OCI-LY7 (cell line): Measurements from ENCODE around the gene TMEM190. TPM values are rescaled to one million over a fixed set of nuclear protein-coding genes. Genes with fewer than 3 reads are reported as not detected.

Experiments
- BruUV-seq: library from RNA; stranded (reverse); fragments of 400-500 nt; replicated peaks from 2 replicates; lab custom pipeline; 2021; lab: Mats Ljungman, UMichigan
- CTCF ChIA-PET: fragments of 300-600 bp; sonication (Branson Sonifier 250); formaldehyde crosslinking; loops from one replicate; lab custom pipeline; 2022; ENCODE audit warnings: antibody characterized with exemption; ENCODE audit not compliant: unreplicated experiment; lab: Charles Lee
- POLR2A ChIA-PET: fragments of 300-600 bp; sonication (Branson Sonifier 250); formaldehyde crosslinking; loops from one replicate; lab custom pipeline; 2022; ENCODE audit warnings: antibody characterized with exemption; lab: Charles Lee
- DNase-seq: peaks from one replicate; pipeline ENCODE4 v3.0.0-alpha.2; 2015; ENCODE audit warnings: low spot score
- H2AFZ ChIP-seq: fragments of 200-600 bp; sonication (generic), shearing (Covaris generic); 2 replicates; pipeline ENCODE4 v1.6.1; 2014; ENCODE audit warnings: mild to moderate bottlenecking, antibody characterized with exemption, low read length, moderate library complexity
- H3K27ac ChIP-seq: fragments of 200-600 bp; sonication (generic); 2 replicates; pipeline ENCODE4 v1.5.1; 2014; ENCODE audit warnings: mixed run types, low read depth, mild to moderate bottlenecking, moderate library complexity, low read length, inconsistent platforms; ENCODE audit not compliant: poor library complexity, severe bottlenecking
- H3K36me3 ChIP-seq: fragments of 200-600 bp; sonication (generic); 2 replicates; pipeline ENCODE4 v1.6.1; 2014; ENCODE audit warnings: mild to moderate bottlenecking, antibody characterized with exemption, low read length, moderate library complexity, mixed read lengths; ENCODE audit not compliant: insufficient read depth
- H3K4me1 ChIP-seq: fragments of 200-600 bp; sonication (generic); 2 replicates; pipeline ENCODE4 v1.5.1; 2014; ENCODE audit warnings: mild to moderate bottlenecking, low read length; ENCODE audit not compliant: insufficient read depth, poor library complexity, severe bottlenecking
- H3K4me2 ChIP-seq: fragments of 200-600 bp; sonication (generic); 2 replicates; pipeline ENCODE4 v1.6.1; 2014; ENCODE audit warnings: mild to moderate bottlenecking, low read length
- H3K4me3 ChIP-seq: fragments of 200-600 bp; sonication (generic); 2 replicates; pipeline ENCODE4 v1.5.1; 2014; ENCODE audit warnings: mild to moderate bottlenecking, low read depth, low read length; ENCODE audit not compliant: poor library complexity, severe bottlenecking
- H3K79me2 ChIP-seq: fragments of 200-600 bp; sonication (generic); 2 replicates; pipeline ENCODE4 v1.6.1; 2016; ENCODE audit warnings: low read depth, mild to moderate bottlenecking, low read length, moderate library complexity, mixed read lengths; ENCODE audit not compliant: insufficient read depth
- H3K9me2 ChIP-seq: fragments of 200-600 bp; sonication (generic); 2 replicates; pipeline ENCODE4 v1.6.1; 2016; ENCODE audit warnings: mild to moderate bottlenecking, low read length, mixed read lengths; ENCODE audit not compliant: insufficient read depth
- H3K9me3 ChIP-seq: fragments of 200-600 bp; sonication (generic); 2 replicates; pipeline ENCODE4 v1.6.1; 2014; ENCODE audit warnings: mild to moderate bottlenecking, mixed run types, low read length, mixed read lengths
- H4K20me1 ChIP-seq: fragments of 200-600 bp; sonication (generic); 2 replicates; pipeline ENCODE4 v1.6.1; 2014; ENCODE audit warnings: mild to moderate bottlenecking, antibody characterized with exemption, low read length, moderate library complexity, mixed read lengths; ENCODE audit not compliant: insufficient read depth
- EZH2phosphoT487 ChIP-seq: fragments of 200-600 bp; sonication (generic); IDR thresholded peaks from 2 replicates; pipeline ENCODE4 v1.6.1; 2018; ENCODE audit warnings: low read depth, borderline replicate concordance, mild to moderate bottlenecking, mixed run types, antibody characterized with exemption, low read length, moderate library complexity, mixed read lengths
- intact Hi-C: fragments of 100-400 bp; cut with micrococcal nuclease; formaldehyde crosslinking; loops from one replicate; pipeline ENCODE4 v1.10.0; 2022; ENCODE audit not compliant: unreplicated experiment
- total RNA-seq, 2 experiments: library from RNA; depleted of rRNA in 1 of 2; stranded (reverse); fragments of >200 nt in 1 of 2; shearing (Covaris generic) in 1 of 2; gene quantifications; 2 replicates each; pipeline ENCODE4 v1.2.3, GENCODE V29; 2014 to 2022
- TF ChIP-seq, protein P1 (sequence below): fragments of 200-600 bp; sonication (generic); conservative IDR thresholded peaks from 2 replicates; pipeline ENCODE4 v1.5.1; 2014; ENCODE audit warnings: mild to moderate bottlenecking, antibody characterized with exemption, low read length, moderate library complexity, mixed read lengths

TMEM190 gene
- total RNA-seq, 2 experiments from 2014 or later = not detected

DNA sequence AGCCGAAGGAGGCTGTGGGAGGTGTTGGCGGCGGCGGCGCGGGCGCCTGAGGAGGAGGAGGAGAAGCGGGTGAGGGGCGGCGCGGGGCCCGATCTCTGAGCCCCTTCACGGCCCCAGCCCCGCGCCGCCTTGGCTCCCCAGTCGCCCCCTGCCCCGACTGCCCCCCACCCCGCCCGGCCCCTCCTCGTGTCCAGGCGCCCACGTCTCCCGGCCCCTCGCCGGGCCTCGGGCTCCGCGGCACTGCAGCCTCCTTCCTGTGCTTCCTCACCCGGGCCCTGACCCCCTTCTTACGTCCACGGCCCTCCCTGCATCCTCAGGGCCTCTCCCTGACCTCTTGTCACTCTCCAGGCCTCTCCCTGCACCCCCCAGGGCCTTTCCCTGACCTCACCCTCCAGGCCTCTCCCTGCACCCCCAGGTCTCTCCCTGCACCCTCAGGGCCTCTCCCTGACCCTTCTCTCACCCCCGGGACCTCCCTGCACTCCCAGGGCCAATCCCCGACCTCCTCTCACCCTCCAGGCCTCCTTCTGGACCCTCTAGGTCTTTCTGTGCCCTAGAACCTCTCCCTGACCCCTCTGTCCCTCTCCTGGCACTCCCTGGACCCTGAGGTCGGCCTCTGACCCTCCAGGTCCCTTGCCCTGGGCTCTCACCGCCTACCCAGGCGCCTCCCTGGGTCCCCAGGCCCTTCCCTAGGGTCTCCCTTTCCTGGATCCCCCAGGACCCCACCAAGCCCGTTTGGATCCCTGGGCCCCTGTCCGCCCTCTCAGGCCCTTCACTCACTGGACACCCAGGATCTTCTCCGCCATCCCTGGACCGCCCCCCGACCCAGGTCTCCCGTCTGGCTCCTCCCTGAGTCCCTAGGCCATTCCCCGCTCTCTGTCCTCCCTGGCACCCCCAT lies 36.5 kb upstream of the TMEM190 start:
- Histone ChIP-seq H2AFZ (no peak overlapping the region), H3K4me1 (peaks cover 28% of the 10 kb centered on the region), H3K4me2 (peak overlapping the region; percentile 99), H4K20me1 (no peaks in the 10 kb centered on the region), H3K79me2 (no peaks in the 10 kb centered on the region), H3K9me3 (no peaks in the 10 kb centered on the region), H3K27ac (peak overlapping the region; percentile 53), H3K4me3 (peak overlapping the region; percentile 89), H3K36me3 (no peaks in the 10 kb centered on the region), H3K9me2 (no peaks in the 10 kb centered on the region)
- no peak for TF ChIP-seq EZH2phosphoT487
- TF ChIP-seq, protein P1, sequence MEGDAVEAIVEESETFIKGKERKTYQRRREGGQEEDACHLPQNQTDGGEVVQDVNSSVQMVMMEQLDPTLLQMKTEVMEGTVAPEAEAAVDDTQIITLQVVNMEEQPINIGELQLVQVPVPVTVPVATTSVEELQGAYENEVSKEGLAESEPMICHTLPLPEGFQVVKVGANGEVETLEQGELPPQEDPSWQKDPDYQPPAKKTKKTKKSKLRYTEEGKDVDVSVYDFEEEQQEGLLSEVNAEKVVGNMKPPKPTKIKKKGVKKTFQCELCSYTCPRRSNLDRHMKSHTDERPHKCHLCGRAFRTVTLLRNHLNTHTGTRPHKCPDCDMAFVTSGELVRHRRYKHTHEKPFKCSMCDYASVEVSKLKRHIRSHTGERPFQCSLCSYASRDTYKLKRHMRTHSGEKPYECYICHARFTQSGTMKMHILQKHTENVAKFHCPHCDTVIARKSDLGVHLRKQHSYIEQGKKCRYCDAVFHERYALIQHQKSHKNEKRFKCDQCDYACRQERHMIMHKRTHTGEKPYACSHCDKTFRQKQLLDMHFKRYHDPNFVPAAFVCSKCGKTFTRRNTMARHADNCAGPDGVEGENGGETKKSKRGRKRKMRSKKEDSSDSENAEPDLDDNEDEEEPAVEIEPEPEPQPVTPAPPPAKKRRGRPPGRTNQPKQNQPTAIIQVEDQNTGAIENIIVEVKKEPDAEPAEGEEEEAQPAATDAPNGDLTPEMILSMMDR = no peak
- no TSS peak for BruUV-seq
- intact Hi-C loops = loop anchor here (2.0 to 5.0 kb wide), 2 partner anchors 29 to 38 kb away; no protein-coding TSS in a partner anchor
- ChIA-PET CTCF (interaction anchor here (0.5 to 1.0 kb wide), 3 partner anchors 9 to 781 kb away, joined by 5 to 7 read pairs (median 6); partner anchors contain the start of gene ZNF787), POLR2A (interaction anchor here (0.5 to 1.5 kb wide), 8 partner anchors 13 to 294 kb away, joined by 3 to 7 read pairs (median 3); partner anchors contain the start of gene TMEM238)
- DNase-seq = no peak

DNA sequence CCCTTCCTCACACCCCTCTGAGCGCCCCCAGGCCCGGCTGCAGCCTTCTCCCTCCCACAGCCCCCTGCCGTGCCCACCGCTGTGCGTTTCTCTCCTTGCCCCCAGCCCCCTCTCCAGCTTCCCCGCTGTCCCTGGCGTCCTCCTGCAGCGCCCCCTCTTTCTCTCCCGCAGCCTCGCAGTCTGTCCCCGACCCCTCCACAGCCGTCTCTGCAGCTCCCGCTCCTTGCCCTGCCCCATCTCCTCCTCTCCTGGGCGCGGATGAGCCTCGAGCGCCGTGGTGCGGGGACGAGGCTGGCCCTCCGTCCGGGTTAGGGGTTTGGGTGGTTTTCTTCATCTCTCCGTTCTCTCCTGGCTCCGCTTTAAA lies 35.9 kb upstream of the TMEM190 start:
- H3K9me3 ChIP-seq = no peaks in the 10 kb centered on the region
- peak overlapping the region; percentile 99 for H3K4me2 ChIP-seq
- no peak for TF ChIP-seq EZH2phosphoT487
- TF ChIP-seq, protein P1 = peak; percentile 67
- DNase-seq = no peak
- no TSS peak for BruUV-seq
- intact Hi-C loops = loop anchor here (1.0 kb wide), 1 partner anchor 81 kb away; the partner anchor contains the start of gene PPP6R1
- H3K36me3 ChIP-seq = no peaks in the 10 kb centered on the region
- no peak overlapping the region for H3K27ac ChIP-seq
- H3K79me2 ChIP-seq = no peaks in the 10 kb centered on the region
- ChIA-PET CTCF (no interaction called here), POLR2A (interaction anchor here (0.6 kb wide), 1 partner anchor 13 kb away, joined by 5 read pairs; no protein-coding TSS in a partner anchor)
- H2AFZ ChIP-seq = no peak overlapping the region
- no peaks in the 10 kb centered on the region for H3K9me2 ChIP-seq
- H3K4me3 ChIP-seq = peak overlapping the region; percentile 89
- peaks cover 28% of the 10 kb centered on the region for H3K4me1 ChIP-seq
- H4K20me1 ChIP-seq = no peaks in the 10 kb centered on the region
